Stimulated activated CD4-positive, alpha-beta T cell treated with anti-CD3 and anti-CD28 coated beads, Interleukin-2, amount 100 ng/mL, for 24 hours (primary cell): ENCODE results near the gene MPP4.

ENCODE experiments used
- DNase-seq, 2 donors: peaks; one replicate each; pipeline ENCODE4 v3.0.0-alpha.2; 2020

The MPP4 gene, protein sequence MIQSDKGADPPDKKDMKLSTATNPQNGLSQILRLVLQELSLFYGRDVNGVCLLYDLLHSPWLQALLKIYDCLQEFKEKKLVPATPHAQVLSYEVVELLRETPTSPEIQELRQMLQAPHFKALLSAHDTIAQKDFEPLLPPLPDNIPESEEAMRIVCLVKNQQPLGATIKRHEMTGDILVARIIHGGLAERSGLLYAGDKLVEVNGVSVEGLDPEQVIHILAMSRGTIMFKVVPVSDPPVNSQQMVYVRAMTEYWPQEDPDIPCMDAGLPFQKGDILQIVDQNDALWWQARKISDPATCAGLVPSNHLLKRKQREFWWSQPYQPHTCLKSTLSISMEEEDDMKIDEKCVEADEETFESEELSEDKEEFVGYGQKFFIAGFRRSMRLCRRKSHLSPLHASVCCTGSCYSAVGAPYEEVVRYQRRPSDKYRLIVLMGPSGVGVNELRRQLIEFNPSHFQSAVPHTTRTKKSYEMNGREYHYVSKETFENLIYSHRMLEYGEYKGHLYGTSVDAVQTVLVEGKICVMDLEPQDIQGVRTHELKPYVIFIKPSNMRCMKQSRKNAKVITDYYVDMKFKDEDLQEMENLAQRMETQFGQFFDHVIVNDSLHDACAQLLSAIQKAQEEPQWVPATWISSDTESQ

DNA sequence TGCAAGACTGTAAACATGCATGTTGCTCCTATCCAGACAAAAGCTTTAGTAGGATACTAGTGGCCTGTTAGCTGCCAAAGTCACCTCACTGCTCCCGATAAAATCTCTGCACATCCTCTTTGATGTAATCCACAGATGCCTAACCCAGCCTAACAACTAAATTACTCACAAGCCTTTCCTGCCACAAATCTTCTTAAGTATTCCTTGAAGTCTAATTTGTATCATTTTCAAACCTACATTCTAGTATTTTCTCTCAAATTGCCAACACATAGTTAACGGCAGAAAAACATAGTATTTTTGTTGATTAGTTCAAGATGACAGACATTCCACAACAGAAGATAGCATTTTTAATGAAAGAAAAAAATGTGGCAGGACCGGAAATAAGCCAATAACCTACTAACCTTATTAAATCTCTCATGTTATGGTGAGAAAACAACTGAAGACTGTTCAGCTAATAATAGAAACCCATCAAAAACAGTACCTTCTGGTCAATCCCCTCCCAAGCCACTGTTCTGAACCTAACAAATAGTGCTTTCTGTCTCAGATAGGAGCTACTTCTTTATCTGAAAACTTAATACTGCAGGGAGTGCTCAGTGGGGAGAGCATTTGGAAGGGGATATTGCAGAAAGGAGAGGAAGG is at the start of gene MPP4:
MPP4 (minus strand) TSS at position 57 of the 639 bp plus-strand sequence. CDS start 4,690 bp downstream, outside the sequence.
- DNase-seq, result no peak

DNA sequence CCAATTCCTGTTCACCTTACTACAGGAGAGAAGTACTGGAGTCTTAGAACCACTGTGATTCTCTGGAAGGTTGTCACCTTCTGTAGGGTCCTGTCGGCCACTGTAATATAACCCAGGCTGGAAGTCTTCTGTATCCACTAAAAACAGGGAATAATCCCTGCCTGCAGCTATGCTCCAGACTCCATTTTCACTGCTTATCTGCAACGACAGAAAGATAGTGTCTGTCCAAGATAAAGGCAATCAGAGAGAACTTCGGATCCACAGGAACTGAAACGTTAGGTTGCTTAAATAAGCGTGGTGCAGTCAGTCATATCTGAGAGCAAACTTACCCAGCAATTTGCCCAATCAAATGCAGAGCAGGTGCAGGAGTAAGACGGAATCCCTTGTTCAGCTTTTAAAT is 48.1 kb upstream of the MPP4 start:
- DNase-seq, result no peak

DNA sequence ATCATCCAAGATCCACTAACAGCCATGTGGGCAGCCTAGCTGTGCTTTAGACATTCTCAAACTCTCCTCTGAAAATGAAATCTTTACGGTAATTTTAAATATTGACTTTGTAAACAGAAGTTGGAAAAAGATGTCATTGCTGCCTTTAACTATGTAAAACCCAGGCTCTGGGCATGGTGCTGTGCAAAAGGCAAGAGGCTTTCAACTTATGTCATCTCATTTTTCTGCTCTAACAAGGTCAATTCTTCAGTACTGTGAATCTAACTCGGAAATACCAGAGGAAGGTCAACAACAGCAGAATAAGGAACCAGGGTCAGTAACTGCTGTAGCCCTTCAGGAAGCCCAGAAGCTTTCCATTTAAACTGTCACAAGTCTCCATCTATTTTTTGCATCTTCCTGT is 37.0 kb upstream of the MPP4 start:
- DNase-seq, result no peak

DNA sequence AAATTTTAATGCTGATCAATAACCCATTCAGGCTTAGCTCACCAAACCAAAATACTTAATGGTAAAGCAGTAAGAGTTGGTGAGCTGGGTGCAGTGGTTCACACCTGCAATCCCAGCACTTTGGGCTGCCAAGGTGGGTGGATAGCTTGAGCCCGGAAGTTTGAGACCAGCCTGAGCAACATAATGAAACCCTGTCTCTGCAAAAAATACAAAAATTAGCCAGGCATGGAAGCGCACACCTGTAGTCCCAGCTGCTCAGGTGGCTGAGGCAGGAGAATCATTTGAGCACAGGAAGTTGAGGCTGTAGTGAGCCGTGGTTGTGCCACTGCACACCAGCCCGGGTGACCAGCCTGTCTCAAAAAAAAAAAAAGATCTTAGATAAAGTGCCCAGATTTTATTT is 35.7 kb upstream of the MPP4 start:
- DNase-seq, result no peak

DNA sequence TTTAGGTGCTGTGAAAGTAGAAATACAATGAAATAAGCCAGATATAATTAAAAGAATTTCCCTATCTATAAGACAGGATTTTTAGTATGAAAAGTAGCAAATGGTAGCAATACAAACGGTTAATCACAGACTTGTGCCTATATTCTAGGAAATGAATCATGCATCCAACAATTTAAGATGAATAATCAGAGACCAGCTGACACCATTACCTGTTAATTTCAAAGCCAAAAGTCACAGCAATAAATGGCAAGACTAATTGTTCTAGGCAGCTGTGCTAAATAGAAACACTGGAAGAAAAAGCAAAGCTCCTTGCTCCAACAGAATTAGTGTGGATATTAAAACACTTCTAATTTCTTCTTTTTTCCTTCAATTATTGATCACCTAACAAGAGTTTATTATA is 35.1 kb upstream of the MPP4 start:
- no peak for DNase-seq

DNA sequence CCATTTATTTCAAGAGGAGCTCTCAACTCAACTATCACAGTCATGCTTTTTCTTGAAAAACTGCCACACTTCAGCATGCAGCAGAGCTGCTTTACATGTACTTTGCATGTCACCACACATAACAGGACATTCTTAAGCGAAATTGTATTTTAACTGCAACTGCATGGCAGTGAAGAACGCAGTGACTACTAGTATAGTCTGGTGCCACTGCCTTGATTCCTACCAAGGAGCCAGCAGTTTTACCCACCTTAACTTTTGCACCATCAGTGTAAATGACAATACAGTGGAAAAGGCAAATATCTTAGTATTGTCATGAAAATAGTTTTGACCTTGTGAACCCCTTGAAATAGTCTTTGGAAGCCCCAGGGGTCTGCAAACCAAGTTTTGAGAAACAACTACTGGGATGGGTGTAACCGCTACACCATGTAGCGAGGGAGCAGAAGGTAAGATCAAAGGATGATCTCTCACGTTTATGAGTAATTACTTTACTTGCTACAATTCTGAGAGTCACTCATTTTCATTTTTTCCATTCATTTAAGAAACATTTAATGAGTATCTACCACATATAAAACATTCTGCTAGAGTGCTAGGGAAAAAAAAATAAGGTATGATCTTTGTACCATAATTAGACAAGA is 32.3 kb upstream of the MPP4 start:
- DNase-seq, result no peak

DNA sequence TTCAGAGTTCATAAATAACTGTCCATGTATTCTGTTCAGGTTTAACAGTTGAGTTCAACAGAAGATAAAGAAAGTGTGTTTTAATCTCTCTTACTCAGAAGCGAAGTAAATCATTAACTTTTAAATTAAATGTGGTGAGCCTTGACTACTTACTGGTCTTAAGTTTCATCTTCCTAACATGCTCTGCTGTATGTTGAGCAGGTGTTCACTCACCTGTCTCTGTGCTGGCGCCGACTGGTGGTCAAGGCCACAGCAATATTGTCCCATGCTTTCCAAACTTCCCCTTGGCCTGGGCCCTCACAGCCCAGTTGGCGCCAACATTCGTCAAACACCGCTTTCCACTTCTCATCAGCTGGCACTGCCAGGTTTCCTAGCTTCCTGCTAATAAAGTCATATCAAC is 17.0 kb upstream of the MPP4 start:
- DNase-seq, result no peak

DNA sequence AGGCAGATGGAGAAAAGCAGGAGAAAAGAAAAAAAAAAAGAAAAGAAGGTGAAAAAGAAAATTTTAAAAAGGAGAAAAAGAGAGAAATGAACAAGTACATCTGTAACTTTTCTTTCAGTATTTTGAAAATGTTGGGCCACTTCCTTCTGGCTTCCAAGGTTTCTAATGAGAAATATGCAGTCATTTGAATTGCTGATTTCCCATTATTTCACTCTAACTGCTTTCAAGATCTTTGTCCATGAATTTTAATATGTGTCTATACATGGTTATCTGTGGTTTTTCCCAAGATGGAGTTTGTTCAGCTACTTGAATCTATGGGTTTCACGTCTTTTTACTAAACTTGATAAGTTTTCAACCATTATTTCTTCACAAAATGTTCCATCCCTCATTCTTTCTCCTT is 14.3 kb upstream of the MPP4 start:
- no peak for DNase-seq

DNA sequence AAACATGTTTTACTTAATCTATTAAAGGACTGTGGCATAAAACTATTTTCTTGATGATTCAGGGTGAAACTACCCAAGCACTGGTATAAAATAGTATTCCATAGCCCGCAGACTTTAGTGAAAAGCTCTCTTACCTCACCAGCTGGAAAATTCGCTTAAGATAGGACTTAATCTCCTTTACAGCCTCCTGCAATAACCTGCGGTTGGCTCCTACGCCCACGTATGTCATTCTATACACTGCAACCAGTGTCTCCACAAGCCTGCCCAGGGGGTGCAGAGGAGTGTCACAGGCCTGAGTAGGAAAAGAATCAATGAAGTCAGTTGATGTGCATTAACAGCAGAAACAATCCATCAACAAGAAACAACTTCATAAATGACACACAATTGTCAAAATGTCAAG is 11.3 kb upstream of the MPP4 start:
- no peak for DNase-seq

DNA sequence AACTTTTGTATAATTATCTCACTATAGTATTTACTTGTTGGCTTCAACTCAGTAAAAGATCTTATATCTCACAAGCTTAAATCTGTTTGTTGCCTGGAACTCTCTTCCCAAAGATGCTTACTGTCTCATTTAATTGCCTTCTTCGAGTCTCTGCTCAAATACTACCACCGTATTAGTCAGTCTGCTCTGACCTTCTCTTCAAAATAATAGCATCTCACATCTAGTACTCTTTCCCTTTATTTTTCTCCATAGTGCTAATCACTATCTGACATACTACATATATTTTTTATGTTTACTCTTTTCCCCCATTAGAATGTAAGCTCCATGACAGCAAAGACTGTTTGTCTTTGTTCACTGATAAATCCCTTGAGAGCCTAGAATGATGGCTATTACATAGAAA is 10.6 kb upstream of the MPP4 start:
- DNase-seq, result no peak

DNA sequence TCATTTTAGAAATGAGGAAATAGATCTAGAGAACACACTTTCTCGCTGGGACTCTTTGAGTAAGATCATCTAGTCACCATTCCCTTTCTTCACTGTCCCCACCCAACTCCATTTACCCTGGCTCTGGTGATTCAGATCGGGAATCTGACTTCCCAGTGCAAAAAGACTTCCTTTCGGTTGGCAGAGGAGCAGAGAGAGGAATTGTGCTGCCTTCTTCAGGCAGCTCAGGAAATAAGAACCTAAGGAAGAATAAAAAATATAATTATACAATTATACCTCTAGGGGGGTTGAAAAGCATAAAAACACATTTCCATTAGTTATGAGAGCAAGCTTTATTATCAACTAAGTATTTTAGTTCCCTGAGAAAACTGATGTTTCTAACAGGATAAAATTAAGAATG is 9.3 kb upstream of the MPP4 start:
- DNase-seq, result no peak

DNA sequence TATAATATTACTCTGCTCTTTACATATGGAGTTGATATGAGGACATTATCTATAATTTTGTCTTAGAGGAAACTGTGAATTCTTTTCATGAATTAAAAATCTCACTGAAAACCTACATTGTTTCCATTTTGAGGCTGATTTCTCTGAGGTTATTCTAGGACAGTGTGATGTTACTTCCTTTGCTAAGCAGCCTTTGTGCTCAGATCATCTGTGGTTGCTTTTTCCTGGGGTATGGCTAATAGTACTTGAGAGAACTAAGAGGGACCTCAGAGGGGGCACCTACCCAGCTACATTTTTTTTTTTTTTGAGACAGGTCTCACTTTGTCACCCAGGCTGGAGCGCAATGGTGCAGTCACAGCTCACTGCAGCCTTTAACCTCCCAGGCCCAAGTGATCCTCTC is 8.7 kb upstream of the MPP4 start:
- DNase-seq, result no peak

DNA sequence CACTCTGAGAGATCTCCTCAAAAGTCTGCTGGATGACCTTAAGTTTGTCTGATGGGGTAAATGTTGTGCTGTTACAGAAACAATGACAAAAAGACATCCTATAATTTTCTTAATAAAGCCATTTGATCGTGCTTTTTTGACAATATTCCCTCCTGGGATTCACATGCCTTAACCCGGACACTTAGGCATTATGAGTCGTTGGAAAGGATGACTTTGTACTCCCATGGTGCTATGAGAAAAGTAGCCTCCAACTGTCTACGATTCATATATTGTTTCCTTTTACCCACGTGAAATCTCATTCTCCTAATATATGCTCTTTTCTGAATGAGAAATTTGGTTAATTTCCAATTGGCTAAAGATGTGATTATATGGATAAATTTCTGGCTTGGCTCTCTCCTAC is 6.1 kb upstream of the MPP4 start:
- no peak for DNase-seq

DNA sequence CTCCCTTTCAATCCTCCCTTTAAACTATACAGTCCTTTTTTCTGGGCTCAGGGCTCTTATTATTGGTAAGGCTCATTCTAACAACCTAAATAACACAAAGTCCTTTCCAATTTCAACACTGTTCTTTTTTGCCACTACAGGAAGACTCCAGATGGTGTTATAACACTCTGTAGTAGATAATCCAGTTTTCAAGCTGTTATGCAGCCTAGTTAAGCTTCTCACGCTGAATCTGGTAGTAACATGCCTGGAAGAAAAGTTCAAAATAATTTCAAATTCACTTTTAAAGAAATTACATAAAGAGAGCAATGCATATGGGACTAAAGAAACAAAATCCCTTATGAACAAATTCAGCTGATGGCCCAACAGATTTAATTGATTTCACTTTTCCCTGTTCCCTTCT is 3.2 kb upstream of the MPP4 start:
- DNase-seq, result no peak

DNA sequence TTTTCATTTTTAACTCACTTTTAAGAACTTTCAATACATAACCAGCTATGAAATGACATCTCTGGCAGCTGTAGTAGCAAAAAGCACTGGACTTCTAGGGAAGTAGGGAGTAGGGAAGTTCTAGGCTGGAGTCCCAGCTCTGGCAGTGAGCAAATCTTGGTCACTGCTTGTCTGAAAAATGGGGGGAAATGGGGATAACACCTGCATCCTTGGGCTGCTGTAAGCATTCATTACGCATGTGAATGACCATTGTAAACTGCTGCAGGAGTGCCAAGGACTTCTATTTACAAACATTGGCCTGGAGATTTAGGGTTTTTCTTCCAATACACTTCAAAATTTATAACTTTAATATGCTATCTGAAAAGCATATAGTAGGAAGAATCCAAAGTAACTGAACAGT is 972 bp upstream of the MPP4 start:
- DNase-seq, result no peak

DNA sequence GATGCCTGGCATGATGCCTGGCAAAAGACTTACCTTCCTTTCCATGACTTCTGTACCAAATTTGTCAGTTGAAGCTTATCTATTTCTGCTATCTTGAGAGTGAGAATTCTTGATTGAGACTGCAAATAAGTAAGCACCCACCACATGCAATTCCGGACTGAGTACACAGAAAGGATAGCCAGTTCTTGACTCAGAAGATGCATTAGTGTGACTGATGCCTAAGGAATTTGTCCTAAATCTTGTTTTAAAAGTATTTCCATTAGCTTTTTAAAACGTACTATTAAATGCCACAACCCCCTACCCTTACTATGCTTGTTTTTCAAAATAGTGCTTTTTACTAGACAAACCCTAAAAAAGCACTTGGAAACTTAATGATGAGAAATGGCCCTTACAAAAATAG is 545 bp downstream of the MPP4 start:
- DNase-seq, result no peak

DNA sequence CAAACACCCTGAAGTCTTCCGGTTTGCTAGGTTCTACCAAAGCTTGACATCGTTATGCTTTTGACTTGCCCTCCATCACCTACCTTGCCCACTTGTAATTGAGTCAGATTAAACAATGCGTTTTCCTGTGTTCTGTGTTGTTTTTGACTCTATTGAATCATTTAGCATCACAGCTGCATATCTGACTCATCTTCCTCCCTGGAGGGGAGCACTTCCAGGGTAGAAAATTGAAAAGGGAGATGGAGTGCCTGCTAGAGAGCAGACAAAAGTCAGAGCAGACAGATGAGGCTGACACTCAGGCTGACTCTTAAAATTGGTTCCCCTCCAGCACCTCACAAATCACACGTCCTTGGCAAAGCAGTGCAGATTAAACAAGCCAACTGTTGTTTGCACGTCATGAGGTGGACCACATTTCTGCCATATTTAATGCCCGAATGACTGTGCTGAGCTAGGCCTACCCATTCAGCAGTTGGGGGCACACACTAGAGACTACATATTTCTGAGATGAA is 2.2 kb downstream of the MPP4 start:
- DNase-seq, result no peak

DNA sequence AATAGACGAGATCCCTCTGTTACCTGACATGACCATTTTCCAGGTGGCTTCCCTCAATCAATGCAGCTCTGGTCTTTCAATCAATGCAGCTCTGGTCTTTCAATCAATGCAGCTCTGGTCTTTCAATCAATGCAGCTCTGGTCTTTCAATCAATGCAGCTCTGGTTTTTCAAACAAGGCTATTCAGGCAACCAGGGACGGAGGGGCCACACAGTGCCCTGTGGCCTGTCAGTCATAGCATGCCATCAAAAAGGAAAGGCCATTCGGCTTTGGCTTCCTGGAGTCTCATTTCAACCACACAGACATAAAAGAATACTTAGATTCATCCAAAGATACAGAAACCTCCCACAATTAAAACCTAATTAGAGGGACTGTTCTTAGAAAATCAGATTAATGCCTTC is 13.3 kb downstream of the MPP4 start:
- no peak for DNase-seq

DNA sequence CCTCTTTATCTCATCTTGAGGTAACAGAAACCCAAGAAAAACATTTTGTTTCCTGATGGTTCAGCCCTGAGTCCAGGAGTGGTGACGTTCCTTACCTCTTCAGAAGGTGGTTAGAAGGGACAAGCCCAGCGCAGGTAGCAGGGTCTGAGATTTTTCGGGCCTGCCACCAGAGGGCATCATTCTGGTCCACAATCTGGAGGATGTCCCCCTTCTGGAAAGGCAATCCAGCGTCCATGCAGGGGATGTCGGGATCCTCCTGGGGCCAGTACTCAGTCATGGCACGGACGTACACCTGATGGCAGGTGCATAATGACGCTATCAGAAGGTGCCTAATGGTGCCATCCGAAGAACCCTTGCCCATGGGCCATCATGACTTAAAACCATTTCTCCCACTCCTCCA is 17.7 kb downstream of the MPP4 start:
- DNase-seq, result peak in 1 of 2 donors; percentile 21

DNA sequence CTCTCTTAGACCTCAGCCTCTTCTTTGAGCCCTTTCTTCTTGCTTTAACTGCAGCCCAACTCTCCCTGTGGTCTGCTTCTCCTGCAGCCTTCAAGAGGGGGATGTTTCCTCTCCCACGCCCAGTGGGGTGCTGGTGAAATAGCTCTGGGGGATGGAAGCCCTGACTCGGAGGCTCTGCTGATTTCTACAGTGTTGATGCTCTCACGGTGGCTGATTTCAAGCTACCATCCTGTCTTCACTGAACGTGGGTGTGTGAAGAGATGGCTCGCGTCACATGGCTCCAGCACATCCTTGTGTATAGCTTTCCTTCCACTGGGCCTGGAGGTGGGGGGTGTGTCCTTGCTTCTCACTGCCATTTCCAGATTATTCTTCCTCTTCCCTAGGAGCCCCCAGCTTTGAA is 20.0 kb downstream of the MPP4 start:
- DNase-seq, result no peak

DNA sequence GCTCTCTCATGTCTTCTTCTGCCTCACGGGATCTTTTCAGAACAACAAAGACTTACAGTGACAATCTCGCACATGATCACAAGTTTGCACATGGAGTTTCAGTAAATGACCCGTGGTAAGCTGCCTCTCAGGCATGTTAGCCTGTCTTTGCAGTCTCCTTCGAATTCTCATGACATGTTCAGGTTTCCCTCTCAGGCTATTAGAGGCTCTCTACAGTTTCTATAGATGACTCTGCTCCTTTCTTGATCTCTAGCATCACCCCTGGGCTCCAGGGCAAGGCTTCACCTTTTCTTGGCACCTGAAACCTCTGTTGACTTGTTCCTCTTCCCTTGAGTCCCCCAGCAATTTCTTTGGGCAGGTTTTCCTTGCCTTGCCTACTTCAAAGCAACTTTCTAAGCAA is 23.0 kb downstream of the MPP4 start:
- DNase-seq, result no peak

DNA sequence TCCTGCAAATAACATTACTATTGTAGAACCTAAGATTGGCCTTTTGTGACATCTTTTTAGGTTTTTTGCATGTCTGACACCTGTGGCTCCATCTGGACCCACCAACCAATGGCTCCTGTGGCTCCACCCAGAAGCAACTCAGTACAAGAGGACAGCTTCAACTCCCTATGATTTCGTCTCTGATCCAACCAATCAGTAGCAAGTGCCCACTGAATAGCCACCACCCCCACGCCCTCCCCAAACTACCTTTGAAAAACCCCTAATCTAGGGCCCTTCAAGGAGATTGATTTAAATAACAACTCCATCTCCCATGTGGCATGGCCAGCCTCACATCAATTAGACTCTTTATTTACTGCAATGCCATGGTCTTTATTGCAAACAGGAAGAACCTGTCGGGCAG is 23.6 kb downstream of the MPP4 start:
- no peak for DNase-seq

DNA sequence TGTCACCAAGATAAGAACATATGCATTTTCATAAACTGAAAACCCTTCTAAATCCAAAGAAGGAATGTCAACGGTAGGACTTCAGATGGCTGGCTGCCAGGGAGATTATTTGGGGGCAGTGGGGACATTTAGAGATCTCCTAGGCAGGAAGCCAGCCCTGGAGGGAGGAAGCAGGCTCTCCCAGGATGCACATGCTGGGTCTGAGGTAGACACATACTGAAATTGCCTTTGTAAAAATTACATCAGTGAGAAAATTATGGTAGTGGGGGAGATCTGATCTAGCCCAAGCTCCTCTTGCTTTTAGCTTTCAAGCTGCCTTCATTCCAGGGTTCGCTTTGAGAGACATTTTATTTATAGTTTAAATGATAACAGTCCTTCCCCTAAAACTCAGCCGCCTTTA is 24.1 kb downstream of the MPP4 start:
- no peak for DNase-seq

DNA sequence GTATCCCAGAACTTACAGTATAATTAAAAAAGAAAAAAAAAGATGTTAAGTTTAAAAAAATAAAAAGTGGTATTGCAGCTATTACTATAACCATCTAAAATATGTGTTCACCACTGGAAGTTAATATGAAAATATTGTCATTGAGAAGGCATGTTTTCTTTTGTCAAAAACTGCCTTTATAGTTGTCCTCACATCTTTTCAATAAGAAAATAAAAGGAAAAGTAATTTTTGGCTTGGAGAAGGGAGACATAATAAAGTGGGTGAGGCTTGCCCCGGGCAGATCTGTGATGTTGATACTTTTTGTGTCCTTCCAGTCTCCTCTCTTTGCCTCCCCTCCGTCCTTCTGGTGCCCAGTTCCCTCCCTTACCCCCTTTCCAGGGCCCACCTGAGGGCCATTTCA is 24.9 kb downstream of the MPP4 start:
- no peak for DNase-seq
